ENCODE data around the gene CNTN5. TPM values are rescaled to one million over a fixed set of nuclear protein-coding genes. Genes with fewer than 3 reads are reported as not detected.

Gene CNTN5
- total RNA-seq, 1 experiment from 2014 or later = not detected

DNA sequence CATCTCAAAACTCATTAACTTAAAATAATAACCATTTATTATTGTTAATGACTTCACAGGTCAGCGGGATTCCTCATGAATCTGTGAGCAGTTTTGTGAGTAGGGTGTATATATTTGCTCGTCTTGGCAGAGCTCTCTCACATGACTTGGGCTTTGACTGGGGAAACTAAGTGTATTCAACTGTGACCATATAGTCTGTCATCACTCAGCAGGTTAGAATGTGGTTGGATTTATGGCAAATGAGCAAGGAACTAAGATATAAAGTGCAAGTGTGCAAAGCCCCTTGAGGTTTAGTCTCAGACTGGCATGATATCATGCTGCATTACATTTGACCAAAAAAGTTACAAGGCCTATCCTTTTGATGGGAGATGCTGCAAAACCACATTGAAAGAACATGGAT, 254.8 kb downstream of the CNTN5 start:
- DNase-seq = no peak
- no peaks in the 10 kb centered on the region for H3K9me3 Mint-ChIP-seq
- H3K79me1 ChIP-seq (ENCODE audit: insufficient read depth, low read depth, low read length, poor library complexity, severe bottlenecking) = no peaks in the 10 kb centered on the region
- H3K4me2 ChIP-seq (ENCODE audit: insufficient read depth, insufficient read length, low read length) = no peak overlapping the region
- peaks cover 2% of the 10 kb centered on the region; the same call in 1 of the 2 replicates for H3K4me1 ChIP-seq (ENCODE audit: insufficient read depth, low read length)
- H2AK5ac ChIP-seq (ENCODE audit: insufficient read length, low read length) = no peak overlapping the region
- H2BK5ac ChIP-seq (ENCODE audit: insufficient read length, low read length) = no peak overlapping the region
- no peak overlapping the region for H4K5ac ChIP-seq (ENCODE audit: insufficient read length, low read depth, low read length)
- no peak overlapping the region for H4K91ac ChIP-seq (ENCODE audit: insufficient read length, low read depth, low read length)
- no peak overlapping the region for H3K27ac ChIP-seq (ENCODE audit: insufficient read length, low read depth, low read length)
- no peaks in the 10 kb centered on the region for H3K27me3 Mint-ChIP-seq (ENCODE audit: low read depth)
- H2BK12ac ChIP-seq (ENCODE audit: insufficient read length, low read depth, low read length) = no peak overlapping the region
- no peaks in the 10 kb centered on the region for H3K36me3 Mint-ChIP-seq (ENCODE audit: insufficient read depth in 1 of 3, low read depth in 3 of 3)
- no peak overlapping the region for H3K4ac ChIP-seq (ENCODE audit: low read depth, low read length)
- no peak overlapping the region for H3K14ac ChIP-seq (ENCODE audit: insufficient read depth, low read length)
- H2AFZ ChIP-seq (ENCODE audit: low read length) = no peak overlapping the region
- H2BK15ac ChIP-seq (ENCODE audit: low read depth, low read length) = no peak overlapping the region
- H3K56ac ChIP-seq (ENCODE audit: insufficient read length, low read depth, low read length) = no peak overlapping the region
- H4K20me1 ChIP-seq (ENCODE audit: control insufficient read depth, insufficient read depth, insufficient read length) = no peaks in the 10 kb centered on the region
- no peak overlapping the region for H3K18ac ChIP-seq (ENCODE audit: insufficient read length, low read depth, low read length)
- no peaks in the 10 kb centered on the region for H3K23me2 ChIP-seq (ENCODE audit: insufficient read length, low read depth, low read length, poor library complexity, severe bottlenecking)
- H4K8ac ChIP-seq (replicated peaks; ENCODE audit: insufficient read length, low read depth, low read length) = no peak overlapping the region
- no peaks in the 10 kb centered on the region for H3K9me3 ChIP-seq (ENCODE audit: control insufficient read depth, low read depth, low read length)
- no peak overlapping the region for H2BK120ac ChIP-seq (ENCODE audit: low read depth, low read length, poor library complexity, severe bottlenecking)
- H3K27ac Mint-ChIP-seq = no peak overlapping the region
- no peak overlapping the region for H3K23ac ChIP-seq (ENCODE audit: insufficient read length, low read depth, low read length)
- TF ChIP-seq, protein P1, sequence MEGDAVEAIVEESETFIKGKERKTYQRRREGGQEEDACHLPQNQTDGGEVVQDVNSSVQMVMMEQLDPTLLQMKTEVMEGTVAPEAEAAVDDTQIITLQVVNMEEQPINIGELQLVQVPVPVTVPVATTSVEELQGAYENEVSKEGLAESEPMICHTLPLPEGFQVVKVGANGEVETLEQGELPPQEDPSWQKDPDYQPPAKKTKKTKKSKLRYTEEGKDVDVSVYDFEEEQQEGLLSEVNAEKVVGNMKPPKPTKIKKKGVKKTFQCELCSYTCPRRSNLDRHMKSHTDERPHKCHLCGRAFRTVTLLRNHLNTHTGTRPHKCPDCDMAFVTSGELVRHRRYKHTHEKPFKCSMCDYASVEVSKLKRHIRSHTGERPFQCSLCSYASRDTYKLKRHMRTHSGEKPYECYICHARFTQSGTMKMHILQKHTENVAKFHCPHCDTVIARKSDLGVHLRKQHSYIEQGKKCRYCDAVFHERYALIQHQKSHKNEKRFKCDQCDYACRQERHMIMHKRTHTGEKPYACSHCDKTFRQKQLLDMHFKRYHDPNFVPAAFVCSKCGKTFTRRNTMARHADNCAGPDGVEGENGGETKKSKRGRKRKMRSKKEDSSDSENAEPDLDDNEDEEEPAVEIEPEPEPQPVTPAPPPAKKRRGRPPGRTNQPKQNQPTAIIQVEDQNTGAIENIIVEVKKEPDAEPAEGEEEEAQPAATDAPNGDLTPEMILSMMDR (conservative IDR thresholded peaks at IDR 0.05) = no peak
- H3K79me2 ChIP-seq (ENCODE audit: insufficient read depth, low read length) = no peaks in the 10 kb centered on the region
- no peak overlapping the region for H2BK20ac ChIP-seq (ENCODE audit: low read depth, low read length, poor library complexity, severe bottlenecking)
- H3K4me3 Mint-ChIP-seq = no peak overlapping the region
- H3K27me3 ChIP-seq (ENCODE audit: insufficient read depth, low read length) = no peaks in the 10 kb centered on the region
- H3K9ac ChIP-seq (ENCODE audit: extremely low read depth, insufficient read length, low read length) = no peak overlapping the region
- peaks cover 8% of the 10 kb centered on the region in 2 experiments for H3K4me1 Mint-ChIP-seq
- WGBS (ENCODE audit: extremely low coverage, insufficient read length, low lambda C conversion rate) = no CpG with 5 or more reads among the region's 2 CpGs
- H3T11ph ChIP-seq (ENCODE audit: low read length) = no peak overlapping the region
